NT2/D1 (cell line): Measurements from ENCODE around the gene IGFL4.

Source experiments
- YY1 ChIP-seq: IDR thresholded peaks from 2 replicates; pipeline ENCODE4 v1.6.1; 2011; ENCODE audit not compliant: insufficient read length, insufficient read depth
- ZNF274 ChIP-seq: IDR thresholded peaks from 2 replicates; pipeline ENCODE4 v1.6.1; 2011; ENCODE audit warnings: mild to moderate bottlenecking, low read depth, low read length

- TF ChIP-seq ZNF274 (no peak), YY1 (no peak)
These were observed at the start of gene IGFL4 for GRCh38 chr19:46040952-46041500.
